ENCODE results near the gene TSC22D2.

Gene TSC22D2

GRCh38 chr3:150454085-150454484 lies 46.0 kb downstream of the TSC22D2 start:
- no peak for FAIRE-seq
- DNase-seq (ENCODE audit: insufficient read length, low spot score) = no peak
- TF ChIP-seq, protein P1, sequence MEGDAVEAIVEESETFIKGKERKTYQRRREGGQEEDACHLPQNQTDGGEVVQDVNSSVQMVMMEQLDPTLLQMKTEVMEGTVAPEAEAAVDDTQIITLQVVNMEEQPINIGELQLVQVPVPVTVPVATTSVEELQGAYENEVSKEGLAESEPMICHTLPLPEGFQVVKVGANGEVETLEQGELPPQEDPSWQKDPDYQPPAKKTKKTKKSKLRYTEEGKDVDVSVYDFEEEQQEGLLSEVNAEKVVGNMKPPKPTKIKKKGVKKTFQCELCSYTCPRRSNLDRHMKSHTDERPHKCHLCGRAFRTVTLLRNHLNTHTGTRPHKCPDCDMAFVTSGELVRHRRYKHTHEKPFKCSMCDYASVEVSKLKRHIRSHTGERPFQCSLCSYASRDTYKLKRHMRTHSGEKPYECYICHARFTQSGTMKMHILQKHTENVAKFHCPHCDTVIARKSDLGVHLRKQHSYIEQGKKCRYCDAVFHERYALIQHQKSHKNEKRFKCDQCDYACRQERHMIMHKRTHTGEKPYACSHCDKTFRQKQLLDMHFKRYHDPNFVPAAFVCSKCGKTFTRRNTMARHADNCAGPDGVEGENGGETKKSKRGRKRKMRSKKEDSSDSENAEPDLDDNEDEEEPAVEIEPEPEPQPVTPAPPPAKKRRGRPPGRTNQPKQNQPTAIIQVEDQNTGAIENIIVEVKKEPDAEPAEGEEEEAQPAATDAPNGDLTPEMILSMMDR (IDR thresholded peaks at IDR 0.05; ENCODE audit: insufficient read depth, missing control alignments) = no peak

- FAIRE-seq = no peak
- TF ChIP-seq, protein P1 (IDR thresholded peaks at IDR 0.05; ENCODE audit: insufficient read depth, missing control alignments) = no peak
- DNase-seq (ENCODE audit: insufficient read length, low spot score) = no peak
These were observed 46.5 kb downstream of the TSC22D2 start for GRCh38 chr3:150454622-150455021.

- DNase-seq (ENCODE audit: insufficient read length, low spot score) (no peak), FAIRE-seq (no peak)
- TF ChIP-seq, protein P1 (IDR thresholded peaks at IDR 0.05; ENCODE audit: insufficient read depth, missing control alignments) = no peak
These were observed 47.2 kb downstream of the TSC22D2 start for GRCh38 chr3:150455341-150455740.

DNA sequence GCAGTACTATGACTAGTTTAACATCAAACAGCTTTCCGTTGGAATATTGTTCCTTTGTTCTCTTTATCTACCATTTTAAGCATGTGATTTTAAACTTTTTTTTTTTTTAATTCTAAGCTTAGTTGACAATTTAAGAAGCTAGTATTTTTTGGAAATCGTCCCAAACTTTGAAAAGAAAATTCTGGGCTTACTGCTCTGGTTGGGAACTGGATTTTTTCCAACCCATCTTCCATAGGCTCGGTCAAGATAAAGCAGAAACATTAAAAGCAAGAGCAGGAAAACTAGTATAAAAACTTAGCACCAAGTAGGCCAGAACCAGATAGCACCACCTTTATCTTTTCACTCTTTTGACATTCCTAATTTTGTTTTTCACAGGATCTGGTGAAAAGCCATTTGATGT lies 49.9 kb downstream of the TSC22D2 start:
- FAIRE-seq (no peak), DNase-seq (ENCODE audit: insufficient read length, low spot score) (no peak)
- TF ChIP-seq, protein P1 (IDR thresholded peaks at IDR 0.05; ENCODE audit: insufficient read depth, missing control alignments) = no peak

DNA sequence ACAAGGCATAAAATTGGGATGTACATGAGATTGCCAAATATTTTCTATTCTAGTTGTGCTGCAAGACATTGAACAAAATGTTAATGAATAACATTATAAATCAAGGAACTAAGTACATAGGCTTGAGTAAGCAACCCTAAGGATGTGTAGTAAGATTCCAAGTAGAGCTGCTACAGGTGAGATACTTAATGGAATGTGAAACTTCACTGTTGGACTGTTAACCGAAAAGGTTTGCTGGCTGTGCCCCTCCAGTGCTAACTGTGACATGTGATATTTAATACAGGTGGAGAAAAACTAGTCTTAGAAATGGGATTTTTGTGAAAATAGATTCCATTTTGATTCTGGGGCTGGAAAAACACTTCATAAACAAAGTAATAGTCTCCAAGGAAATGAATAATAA lies 52.4 kb downstream of the TSC22D2 start:
- no peak for FAIRE-seq

GRCh38 chr3:150461399-150461798 lies 53.3 kb downstream of the TSC22D2 start:
- FAIRE-seq (no peak), DNase-seq (ENCODE audit: insufficient read length, low spot score) (no peak)
- TF ChIP-seq, protein P1 (IDR thresholded peaks at IDR 0.05; ENCODE audit: insufficient read depth, missing control alignments) = no peak

More for the DNA sequence above, 52.4 kb downstream of the TSC22D2 start:
- TF ChIP-seq, protein P1 (IDR thresholded peaks at IDR 0.05; ENCODE audit: insufficient read depth, missing control alignments) = no peak
- DNase-seq (ENCODE audit: insufficient read length, low spot score) = no peak

DNA sequence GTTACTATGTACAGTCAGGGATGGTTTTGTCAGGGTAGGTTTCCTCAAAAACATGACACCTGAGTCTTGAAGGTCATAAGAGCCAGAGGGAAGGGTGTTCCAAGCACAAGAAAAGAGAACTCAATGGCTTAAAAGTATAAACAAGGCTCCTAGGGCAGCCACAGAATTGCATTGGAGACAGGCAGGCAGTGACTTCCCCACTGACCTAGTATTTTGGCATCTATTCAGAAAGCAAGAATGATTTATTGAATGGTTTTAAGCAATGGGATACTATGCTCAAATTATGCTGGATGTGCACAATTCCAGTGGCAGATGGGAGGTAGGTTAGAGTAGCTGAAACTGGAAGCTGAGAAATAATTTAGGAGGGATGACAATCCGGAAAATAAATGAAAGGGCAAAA lies 54.0 kb downstream of the TSC22D2 start:
- DNase-seq (ENCODE audit: insufficient read length, low spot score) (no peak), FAIRE-seq (no peak)
- TF ChIP-seq, protein P1 (IDR thresholded peaks at IDR 0.05; ENCODE audit: insufficient read depth, missing control alignments) = no peak
